Caki2 (cell line): ENCODE data around the gene DGKZ. TPM values are rescaled to one million over a fixed set of nuclear protein-coding genes. Genes with fewer than 3 reads are reported as not detected.
"Not testable (repeated sequence)": the region's sequence is repeated elsewhere in the genome, so short reads cannot be mapped to it uniquely, and the experiment has no call there.

Source experiments
- DNase-seq: peaks from one replicate; pipeline ENCODE4 v3.0.0-alpha.2; 2015; ENCODE audit warnings: low read depth
- in situ Hi-C: cut with HindIII; loops from 2 replicates; pipeline ENCODE4 v1.10.0; 2016; ENCODE audit warnings: low sequenced_read_pairs, low pct_unique_long_range_greater_than_20kb, mixed read lengths
- total RNA-seq: library from RNA; depleted of rRNA; stranded (reverse); fragments of >200 nt; shearing (Covaris generic); gene quantifications from 2 replicates; pipeline ENCODE4 v1.2.3, GENCODE V29; 2014; ENCODE audit warnings: low replicate concordance

Gene DGKZ
- total RNA-seq, 1 experiment from 2014 or later, result 17.2 TPM

DNA sequence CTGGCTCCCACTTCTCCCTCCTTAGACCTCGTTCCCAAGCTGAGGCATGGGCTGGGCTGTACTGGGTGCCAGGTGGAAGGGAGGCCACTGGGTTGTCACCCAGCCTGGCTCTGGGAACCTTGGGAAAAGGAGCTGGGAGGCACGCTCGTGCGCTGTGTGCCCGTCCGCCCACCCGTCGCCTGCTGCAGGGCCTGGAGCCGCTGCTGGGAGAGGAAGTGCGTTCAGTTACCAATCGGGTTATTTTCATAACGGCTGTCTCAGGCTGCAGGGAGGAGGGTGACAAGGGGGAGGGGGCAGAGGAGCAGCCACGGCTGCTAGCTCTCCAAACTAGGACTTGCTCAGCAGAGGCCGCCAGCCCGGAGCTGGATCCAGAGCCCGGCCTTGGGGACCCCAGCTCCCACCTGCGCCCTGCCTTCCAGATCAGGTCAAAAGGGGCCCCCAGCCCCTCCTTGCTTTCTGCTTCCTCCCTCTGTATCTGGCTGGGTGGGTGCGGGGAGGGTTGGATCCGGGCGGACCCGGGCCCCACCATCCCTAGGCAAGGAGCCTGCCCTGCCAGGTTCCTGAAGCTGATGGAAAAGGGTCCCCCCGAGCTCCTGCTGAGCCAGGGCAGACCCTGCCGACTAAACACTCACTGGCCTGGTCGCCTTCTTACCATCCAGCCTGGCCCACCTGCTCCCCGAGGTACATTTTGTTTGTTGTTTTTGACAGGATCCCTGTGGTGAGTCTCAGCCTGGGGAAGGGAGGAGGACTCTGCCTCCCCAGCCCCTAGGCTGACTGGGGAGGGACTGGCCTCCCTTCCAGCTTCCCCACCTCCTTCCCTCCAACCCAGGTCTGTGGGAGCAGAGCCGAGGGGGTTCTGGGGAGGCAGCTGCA, 14.3 kb downstream of the DGKZ start:
- in situ Hi-C loops, result no loop called here
- DNase-seq, result no peak

GRCh38 chr11:46362156-46363030, 15.1 kb downstream of the DGKZ start:
- no peak for DNase-seq
- in situ Hi-C loops, result no loop called here

DNA sequence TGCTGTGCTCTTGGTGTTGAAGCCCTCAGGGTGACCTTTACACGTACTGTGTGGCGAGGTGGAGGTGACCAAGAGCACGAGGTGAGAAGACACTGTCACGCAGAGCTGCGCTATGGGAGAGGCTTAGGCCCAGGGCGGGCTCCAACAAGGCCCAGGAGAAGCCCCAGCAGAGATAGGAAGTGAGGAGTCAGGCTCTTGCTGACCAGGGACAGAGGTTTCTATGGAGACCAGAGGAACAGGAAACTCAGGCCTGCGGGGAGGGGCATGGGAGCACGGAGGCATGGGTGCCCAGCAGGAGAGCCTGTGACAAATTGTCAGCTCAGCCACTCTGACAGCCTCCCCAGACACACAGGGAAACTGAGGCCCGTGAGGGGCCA, 15.8 kb downstream of the DGKZ start:
- peak; percentile 72 for DNase-seq
- in situ Hi-C loops, result no loop called here

- peak; percentile 81 for DNase-seq
- in situ Hi-C loops, result no loop called here
Measured at GRCh38 chr11:46363455-46364005, 16.3 kb downstream of the DGKZ start.

DNA sequence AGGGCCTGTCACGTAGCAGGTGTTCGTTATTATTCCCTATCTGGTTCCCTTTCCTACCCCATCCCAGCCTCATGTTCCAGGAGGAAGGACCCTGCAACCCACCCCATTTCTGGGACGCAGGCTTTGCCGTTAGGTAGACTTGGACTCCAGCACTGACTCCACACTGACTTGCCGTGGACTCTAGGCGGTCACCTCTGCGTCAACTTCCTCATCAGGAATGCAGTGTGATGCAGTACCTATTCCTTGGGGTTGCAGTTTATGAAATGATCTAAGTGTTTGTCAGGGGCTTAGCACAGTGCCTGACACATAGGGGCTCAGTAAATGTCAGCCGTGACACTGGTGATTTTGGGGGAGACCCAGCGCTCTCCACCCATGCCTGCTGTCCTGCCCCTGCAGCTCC, 16.8 kb downstream of the DGKZ start:
- in situ Hi-C loops, result no loop called here
- no peak for DNase-seq

DNA sequence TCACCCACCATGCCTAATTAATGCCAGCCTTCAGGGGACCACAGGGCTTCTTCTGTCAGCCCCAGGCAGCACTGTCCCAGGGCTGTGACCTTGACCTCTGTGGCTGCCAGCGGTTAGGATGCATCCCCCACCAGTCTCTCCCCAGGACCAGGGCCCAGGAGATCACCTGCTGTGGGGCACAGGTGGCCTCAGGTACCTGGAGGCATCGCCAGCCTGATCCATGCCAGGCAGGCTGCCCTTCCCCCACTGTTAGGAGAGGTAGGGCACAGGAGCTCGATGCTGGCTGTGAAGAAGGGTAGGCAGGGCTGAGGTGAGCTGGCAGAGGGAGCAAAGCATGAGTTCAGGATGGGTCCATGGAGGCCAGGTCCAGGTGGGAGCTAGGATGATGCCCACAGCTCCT, 17.5 kb downstream of the DGKZ start:
- in situ Hi-C loops, result no loop called here
- DNase-seq, result no peak

DNA sequence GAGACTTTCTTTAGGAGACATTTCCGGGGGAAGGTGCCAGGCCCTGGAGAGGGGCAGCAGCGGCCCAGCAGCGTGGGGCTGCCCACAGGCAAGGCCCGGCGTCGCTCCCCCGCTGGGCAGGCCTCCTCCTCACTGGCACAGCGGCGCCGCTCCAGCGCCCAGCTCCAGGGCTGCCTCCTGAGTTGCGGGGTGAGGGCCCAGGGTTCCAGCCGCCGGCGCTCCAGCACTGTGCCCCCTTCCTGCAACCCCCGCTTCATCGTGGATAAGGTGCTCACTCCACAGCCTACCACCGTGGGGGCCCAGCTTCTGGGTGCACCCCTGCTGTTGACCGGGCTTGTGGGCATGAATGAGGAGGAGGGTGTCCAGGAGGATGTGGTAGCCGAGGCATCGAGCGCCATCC, 19.0 kb downstream of the DGKZ start:
- in situ Hi-C loops, result no loop called here
- DNase-seq, result no peak

- in situ Hi-C loops, result no loop called here
- DNase-seq, result no peak
Measured at GRCh38 chr11:46366661-46367161, 19.4 kb downstream of the DGKZ start.

DNA sequence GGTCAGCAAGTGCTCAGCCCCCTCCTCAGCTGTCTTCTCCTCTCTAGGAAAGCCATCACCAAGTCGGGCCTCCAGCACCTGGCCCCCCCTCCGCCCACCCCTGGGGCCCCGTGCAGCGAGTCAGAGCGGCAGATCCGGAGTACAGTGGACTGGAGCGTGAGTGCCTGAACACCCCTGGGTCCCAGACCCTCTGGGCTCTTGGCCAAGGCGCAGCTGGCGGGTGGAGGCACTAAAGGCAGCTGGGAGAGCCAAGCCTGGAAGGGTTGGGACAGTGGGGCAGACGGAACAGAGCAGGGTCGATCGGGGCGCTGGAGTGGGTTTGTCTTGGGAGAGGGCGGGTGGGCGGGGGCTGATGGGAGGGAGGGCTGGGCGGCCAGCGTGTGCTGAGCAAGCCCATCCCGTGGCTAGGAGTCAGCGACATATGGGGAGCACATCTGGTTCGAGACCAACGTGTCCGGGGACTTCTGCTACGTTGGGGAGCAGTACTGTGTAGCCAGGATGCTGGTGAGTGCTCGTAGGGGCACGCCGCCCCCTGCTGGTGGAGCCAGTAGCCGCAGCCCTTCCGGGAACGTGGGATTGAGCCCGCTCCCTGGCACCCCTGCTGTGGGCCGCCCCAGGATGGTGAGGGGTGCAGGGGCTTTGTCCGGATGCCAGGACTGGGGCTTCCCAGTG, 20.1 kb downstream of the DGKZ start:
- in situ Hi-C loops, result no loop called here
- DNase-seq, result no peak

GRCh38 chr11:46367916-46368267, 20.6 kb downstream of the DGKZ start:
- DNase-seq, result no peak
- in situ Hi-C loops, result no loop called here

- peak; percentile 57 for DNase-seq
- in situ Hi-C loops, result no loop called here
Measured at GRCh38 chr11:46369458-46370152, 22.3 kb downstream of the DGKZ start.

GRCh38 chr11:46370253-46370652, 23.0 kb downstream of the DGKZ start:
- no peak for DNase-seq
- in situ Hi-C loops, result no loop called here

DNA sequence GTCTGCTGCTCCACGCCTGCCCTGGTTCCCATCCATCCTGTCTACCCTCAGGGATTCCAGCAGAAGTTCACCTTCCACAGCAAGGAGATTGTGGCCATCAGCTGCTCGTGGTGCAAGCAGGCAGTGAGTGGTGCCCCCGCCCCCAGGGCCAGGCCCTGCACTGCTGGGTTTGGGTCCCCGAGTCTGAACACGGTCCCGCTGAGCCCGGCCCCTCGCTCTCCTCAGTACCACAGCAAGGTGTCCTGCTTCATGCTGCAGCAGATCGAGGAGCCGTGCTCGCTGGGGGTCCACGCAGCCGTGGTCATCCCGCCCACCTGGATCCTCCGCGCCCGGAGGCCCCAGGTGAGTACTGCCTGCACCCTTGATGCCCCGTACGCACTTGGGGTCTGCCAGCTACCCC, 24.0 kb downstream of the DGKZ start:
- not testable (repeated sequence) for DNase-seq

DNA sequence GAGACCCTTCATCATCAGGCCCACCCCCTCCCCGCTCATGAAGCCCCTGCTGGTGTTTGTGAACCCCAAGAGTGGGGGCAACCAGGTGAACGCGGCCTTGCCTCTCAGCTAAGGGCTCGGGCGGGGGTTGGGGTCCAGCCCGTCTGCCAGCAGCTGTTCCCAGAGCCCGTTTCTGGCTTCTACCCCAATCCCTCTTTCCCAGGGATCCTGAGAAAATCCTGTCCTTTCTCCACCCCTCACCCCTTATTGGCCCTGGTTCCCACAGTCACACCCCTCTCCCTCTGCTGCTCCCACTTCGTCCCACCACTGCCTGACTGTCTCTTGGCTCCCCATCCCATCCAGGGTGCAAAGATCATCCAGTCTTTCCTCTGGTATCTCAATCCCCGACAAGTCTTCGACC, 24.8 kb downstream of the DGKZ start:
- DNase-seq, result no peak

More for the DNA sequence above, 24.0 kb downstream of the DGKZ start:
- in situ Hi-C loops, result not testable (repeated sequence)

DNA sequence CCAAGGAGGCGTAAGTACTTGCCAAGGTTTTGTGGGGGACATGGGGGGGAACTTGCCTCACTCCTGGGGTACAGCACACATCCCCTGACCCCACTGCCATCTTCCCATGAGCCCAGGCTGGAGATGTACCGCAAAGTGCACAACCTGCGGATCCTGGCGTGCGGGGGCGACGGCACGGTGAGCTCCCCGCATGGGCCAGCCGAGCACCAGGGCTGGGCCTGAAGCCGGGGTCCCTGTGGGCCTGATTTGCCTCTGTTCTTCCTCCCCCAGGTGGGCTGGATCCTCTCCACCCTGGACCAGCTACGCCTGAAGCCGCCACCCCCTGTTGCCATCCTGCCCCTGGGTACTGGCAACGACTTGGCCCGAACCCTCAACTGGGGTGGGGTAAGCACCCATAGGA, 25.2 kb downstream of the DGKZ start:
- DNase-seq, in situ Hi-C loops: not testable (repeated sequence)

More for the DNA sequence above, 24.8 kb downstream of the DGKZ start:
- in situ Hi-C loops, result no loop called here

GRCh38 chr11:46373787-46374740, 26.8 kb downstream of the DGKZ start:
- DNase-seq, result no peak
- in situ Hi-C loops, result no loop called here

DNA sequence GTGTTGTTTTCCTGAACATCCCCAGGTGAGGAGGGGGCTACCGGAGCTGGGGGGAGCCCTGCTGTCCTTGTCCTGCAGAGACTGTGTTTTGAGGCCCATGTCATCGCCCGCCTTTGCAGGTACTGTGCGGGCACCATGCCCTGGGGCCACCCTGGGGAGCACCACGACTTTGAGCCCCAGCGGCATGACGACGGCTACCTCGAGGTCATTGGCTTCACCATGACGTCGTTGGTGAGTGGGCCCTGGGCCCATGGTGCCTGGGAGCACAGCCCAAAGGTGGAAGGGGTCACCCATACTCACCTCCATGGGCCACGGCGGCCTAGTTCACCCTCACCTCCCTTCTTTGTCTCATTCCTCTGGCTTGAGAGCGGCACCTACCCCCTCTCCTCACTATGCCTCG, 27.6 kb downstream of the DGKZ start:
- in situ Hi-C loops, result no loop called here
- DNase-seq, result no peak
